Left ventricle myocardium superior (tissue), 1 donor: ENCODE measurements around the gene C4orf36. TPM values are rescaled to one million over a fixed set of nuclear protein-coding genes. Genes with fewer than 3 reads are reported as not detected.
A peak's percentile ranks its signal among the peaks of the same experiment; 100 is the strongest.
"Not testable (repeated sequence)": the region's sequence is repeated elsewhere in the genome, so short reads cannot be mapped to it uniquely, and the experiment has no call there.

Experiments used
- ATAC-seq: fragments of 200-7000 bp; cut with Tn5 transposase; one replicate; pipeline ENCODE4 v1.9.1; 2020; ENCODE audit warnings: mild to moderate bottlenecking, moderate library complexity
- DNase-seq: peaks from one replicate; pipeline ENCODE4 v3.0.0-alpha.2; 2020
- intact Hi-C: fragments of 100-400 bp; cut with micrococcal nuclease; formaldehyde crosslinking; loops from one replicate; pipeline ENCODE4 v1.11.0; 2022
- total RNA-seq: library from RNA; stranded (reverse); fragmentation: NEBNext Ultra II Directional; extraction: Animal tissue kit (Norgen Biotek cat#: 25700); gene quantifications from one replicate; pipeline ENCODE4 v1.2.1, GENCODE V29; 2021
- donor health status: DM: no; HTN: yes; CAD: no; lungs with severe emphysema.

The C4orf36 gene
- total RNA-seq, 1 donor from 2014 or later, result 1.1 TPM

DNA sequence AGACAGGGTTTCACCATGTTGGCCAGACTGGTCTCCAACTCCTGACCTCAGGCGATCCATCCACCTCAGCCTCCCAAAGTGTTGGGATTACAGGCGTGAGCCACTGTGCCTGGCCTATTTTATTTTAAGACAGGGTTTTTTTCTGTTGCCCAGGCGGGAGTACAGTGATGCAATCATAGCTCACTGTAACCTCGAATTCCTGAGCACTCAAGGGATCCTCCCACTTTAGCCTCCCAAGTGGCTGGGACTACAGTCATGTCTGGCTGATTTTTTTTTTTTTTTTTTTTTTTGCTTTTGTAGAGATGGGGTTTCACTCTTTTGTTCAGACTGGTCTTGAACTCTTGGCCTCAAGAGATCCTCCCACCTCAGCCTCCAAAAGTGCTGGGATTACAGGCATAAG is 16.8 kb downstream of the C4orf36 start:
- ATAC-seq, DNase-seq, intact Hi-C loops: not testable (repeated sequence)

DNA sequence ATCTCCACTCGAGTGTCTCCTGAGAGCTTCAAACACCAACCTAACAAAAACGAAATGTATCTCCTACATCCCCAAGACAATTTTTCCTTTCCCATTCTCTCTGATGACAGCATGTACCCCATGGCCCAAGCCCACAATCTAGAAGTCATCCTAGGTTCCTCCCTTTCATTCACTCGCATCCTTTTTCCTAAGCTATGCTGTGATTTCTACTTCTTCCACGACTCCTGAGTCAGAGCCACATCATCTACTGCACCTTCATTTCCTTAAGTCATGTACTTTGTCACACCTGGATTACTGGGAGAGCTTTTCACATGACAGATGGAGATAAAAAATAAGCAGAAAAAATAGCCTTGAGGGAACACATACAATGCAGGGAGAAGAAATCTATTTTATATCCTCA is 20.1 kb downstream of the C4orf36 start:
- intact Hi-C loops, result no loop called here
- DNase-seq (no peak), ATAC-seq (no peak)

- no peak for DNase-seq
- intact Hi-C loops, result no loop called here
- ATAC-seq, result no peak
These were observed 21.7 kb downstream of the C4orf36 start for GRCh38 chr4:86870442-86871069.

DNA sequence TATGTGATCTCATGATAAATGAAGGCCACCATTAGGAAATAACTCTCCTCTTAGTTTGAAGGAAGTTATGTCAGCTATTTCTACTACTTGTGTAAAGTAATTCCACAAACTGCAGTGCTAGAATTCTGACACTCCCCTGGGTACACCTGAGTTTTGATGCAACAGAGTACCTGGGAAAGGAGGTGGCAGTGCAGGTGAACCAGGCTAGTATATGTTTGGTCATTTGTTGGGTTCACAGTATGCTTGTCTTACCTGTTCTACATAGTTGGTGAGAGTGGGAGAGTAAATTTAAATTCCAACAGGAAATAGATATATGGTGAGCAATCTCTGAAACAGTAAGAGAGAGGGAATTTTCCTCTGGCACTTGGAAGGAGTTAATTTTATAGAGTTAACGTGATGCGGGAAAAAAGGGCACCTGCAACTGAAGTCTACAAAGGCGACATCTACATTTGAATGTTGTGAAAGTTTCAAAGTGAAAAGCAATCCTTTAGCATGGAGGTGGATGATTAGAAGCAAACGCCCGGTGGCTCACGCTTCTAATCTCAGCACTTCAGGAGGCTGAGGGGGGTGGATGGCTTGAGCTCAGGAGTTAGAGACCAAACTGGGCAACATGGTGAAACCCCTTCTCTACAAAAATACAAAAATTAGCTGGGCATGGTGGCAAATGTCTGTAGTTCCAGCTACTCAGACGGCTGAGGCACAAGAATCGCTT is 34.7 kb downstream of the C4orf36 start:
- ATAC-seq (no peak), DNase-seq (no peak)
- intact Hi-C loops, result no loop called here

DNA sequence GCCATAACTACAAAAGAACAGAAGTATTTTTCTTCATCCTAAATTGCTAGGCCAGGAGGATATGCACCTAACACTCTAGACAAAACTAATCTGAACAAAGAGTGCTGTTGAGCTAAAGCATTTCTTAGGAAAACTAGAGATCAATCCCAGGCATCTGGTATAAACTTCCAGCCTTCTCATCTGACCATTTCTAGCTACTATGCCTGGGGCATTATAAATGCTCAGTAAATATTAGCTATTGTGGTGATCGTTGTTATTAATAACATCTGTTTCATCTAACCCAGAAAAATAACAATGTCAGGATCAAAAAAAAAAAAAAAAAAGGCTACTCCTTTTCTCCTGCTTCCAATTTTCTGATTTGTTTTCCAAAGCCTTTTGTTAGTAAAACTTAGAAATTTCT is 35.3 kb downstream of the C4orf36 start:
- ATAC-seq (no peak), DNase-seq (no peak)
- intact Hi-C loops, result no loop called here

GRCh38 chr4:86855572-86855971 is 36.6 kb downstream of the C4orf36 start:
- DNase-seq (no peak), ATAC-seq (no peak)
- intact Hi-C loops, result no loop called here

DNA sequence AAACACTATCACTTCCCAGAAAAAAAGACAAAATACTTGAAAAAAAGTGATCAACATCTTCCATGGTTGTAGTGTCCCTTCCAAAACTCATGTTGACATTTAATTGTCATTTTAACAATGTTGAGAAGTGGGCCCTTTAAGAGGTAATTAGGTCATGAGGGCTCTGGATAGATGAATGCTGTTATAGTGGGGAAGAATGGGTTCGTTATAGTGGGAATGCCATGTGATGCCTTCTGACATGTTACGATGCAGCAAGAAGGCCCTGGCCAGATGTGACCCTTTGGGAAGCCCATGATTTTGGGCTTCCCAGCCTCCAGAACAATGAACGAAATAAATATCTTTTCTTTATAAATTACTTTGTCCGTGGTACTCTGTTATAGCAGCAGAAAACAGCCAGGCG is 39.0 kb downstream of the C4orf36 start:
- ATAC-seq, result no peak
- intact Hi-C loops, result no loop called here

DNA sequence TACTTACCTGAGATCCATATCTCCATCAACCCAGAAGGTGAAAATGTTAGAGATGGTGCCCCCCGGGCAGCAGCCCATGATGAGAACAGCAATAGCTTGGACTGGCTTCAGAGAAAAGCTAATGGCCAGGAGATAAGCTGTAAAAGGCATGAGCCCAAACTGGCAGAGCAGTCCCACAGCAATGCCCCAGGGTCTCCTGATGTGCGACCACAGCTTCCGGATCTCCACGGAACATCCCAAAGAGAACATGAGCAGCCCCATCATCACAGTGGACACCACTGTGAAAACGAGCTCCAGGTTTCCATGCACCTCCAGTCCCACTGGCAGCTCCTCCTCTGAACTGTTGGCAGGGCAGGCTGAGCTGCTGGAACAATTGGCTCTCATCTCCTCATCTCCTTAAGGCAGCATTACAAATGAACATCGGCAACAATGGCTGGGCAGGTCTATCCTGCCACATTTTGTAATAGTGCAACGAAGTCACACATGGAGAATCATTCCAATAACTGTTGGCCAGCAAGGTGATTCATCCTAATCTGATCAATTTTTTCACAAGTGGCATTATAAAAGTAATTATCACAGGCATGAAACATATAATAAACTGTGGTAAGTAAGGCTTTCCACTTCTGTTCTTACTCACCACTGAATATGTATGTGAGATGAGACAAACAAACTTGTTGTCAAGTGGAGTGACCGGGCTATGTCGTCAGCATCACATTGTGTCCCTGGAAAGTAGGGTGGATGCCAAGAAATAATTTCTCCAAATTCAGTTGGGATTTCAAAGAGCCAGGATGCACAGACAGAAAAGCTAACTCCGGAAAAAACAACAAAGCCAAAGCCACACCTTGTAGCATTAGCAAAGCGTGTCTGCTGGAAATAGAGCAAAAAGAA is 43.2 kb downstream of the C4orf36 start, which contains the start of gene SLC10A6:
SLC10A6 (minus strand) TSS at position 653 of the 888 bp plus-strand sequence; CDS start at position 384, 269 bp downstream.
- intact Hi-C loops, result no loop called here
- peak; percentile 70 for ATAC-seq
- DNase-seq, result no peak

More for the DNA sequence above, 39.0 kb downstream of the C4orf36 start:
- DNase-seq, result no peak

- intact Hi-C loops, result no loop called here
- ATAC-seq (no peak), DNase-seq (no peak)
These were observed 44.1 kb downstream of the C4orf36 start for GRCh38 chr4:86848136-86848535.

DNA sequence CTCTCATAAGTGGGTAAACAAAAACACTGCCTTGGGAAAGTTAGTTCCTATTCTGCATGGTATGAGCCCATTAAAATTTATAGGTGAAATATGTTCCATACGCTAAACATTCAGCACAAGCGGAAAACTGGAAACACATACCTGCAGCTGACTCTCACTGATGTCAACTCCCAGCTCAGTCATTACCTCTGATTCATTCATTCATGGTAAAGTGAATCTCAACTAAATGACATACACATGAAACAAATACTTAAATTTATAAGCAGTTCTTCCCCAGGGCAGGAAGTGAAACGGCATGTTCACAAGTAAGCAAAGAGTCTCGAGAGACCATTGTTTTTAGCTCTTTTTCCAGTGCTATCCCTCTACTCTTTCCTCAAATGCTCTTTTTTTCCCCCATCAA is 44.7 kb downstream of the C4orf36 start:
- no peak for ATAC-seq
- intact Hi-C loops, result no loop called here
- no peak for DNase-seq

GRCh38 chr4:86846921-86847320 is 45.3 kb downstream of the C4orf36 start:
- peak; percentile 29 for ATAC-seq
- DNase-seq, result no peak
- intact Hi-C loops, result no loop called here

DNA sequence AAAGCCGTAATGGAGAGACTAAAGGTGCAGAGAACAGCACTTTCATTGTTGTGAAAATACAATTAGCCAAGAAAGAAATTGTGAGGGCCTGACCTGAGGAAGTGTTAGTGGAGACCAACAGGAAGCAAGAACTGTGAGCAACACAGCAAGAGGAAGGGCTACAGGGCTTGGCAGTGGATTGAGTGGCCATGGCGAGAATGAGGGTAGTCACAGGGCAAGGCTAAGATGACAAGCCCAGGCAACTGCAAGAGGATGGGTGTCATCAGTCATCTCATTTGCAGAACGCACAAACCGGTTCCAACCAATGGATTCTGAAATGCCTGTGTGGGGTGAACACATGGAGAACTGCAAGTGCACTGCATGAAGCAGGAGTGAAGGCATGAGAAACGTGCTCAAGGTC is 46.6 kb downstream of the C4orf36 start:
- intact Hi-C loops, result no loop called here
- ATAC-seq, result no peak
- no peak for DNase-seq

GRCh38 chr4:86841309-86841708 is 50.9 kb downstream of the C4orf36 start:
- ATAC-seq (no peak), DNase-seq (no peak)
- intact Hi-C loops, result no loop called here

DNA sequence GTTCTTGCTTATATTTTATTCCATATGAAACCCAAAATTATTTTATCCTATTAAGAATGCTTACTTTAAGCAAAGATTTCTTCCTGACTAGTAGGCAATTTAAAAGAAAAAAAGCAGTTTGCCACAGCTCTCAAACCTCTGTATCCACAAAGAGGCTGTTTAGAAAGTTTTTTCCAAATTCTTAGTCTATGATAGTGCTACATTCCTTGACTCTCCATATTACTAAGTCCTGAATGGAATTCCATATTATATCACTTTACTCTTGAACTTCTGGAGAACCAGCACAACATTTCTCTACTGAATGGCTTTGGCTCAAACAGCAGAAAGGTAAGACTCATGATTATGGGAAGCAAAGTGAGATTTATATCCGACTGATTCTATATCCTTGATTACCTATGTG is 51.4 kb downstream of the C4orf36 start:
- DNase-seq, result no peak
- intact Hi-C loops, result no loop called here
- ATAC-seq, result no peak

DNA sequence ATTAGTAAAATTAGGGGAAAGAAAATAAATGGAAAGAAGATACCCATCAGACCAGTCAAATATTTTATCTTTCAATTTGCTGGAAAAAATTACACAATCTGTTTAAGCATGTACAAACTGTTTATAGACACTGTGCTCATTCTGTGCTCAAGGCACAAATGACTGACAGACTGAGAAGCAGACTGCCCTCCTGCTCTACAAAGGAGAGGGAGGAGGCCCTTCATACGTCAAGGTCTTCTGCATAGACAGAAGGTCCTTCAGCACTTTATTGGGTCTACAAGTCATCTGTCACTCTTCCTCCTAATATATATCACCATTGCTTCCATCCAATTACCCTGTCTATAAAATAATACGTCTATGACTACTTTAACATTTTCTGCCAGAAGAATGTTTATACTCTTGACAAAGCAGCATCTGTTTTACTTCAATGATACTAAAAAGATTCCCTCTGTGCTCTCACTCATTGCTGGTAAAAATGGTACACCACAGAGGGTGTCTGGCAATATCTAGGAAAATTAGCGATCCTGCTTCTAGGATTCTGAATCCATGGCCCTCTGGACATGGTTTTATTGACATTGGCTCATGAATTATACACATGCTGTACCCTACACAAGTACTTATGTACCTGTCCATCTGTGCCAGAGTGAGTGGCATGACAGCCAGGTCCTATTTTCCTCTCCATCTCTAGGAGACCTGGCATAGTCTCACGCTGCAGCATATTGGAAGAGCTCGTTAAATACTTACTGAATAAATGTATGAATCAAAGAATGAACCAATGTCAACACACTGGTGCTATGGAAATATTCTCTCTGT is 54.3 kb downstream of the C4orf36 start:
- ATAC-seq (no peak), DNase-seq (no peak)
- intact Hi-C loops, result no loop called here

GRCh38 chr4:86835677-86836076 is 56.5 kb downstream of the C4orf36 start:
- DNase-seq, result no peak
- intact Hi-C loops, result no loop called here
- ATAC-seq, result no peak

DNA sequence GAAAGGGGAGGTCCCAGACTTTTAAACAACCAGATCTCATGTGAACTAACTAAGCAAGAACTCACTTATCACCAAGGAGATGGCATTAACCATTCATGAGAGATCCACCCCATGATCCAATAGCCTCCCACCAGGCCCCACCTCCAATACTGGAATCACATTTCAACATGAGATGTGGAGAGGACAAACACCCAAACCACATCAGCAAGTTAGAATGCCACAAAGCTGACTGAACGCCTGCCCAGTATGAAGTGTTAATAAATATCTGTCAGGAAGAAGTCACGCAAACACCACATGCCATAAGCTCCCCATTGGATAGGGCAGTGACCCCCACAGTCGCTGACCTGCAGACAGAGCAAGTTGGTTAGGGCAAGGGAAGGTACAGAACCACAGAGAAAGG is 57.3 kb downstream of the C4orf36 start:
- ATAC-seq (no peak), DNase-seq (no peak)
- intact Hi-C loops, result no loop called here

GRCh38 chr4:86833615-86834014 is 58.6 kb downstream of the C4orf36 start:
- ATAC-seq (no peak), DNase-seq (no peak)
- intact Hi-C loops, result no loop called here
